Astrocyte (in vitro differentiated cells and primary cell): ENCODE results near the gene FERMT3.

Experiments
- CTCF ChIP-seq: IDR thresholded peaks from 2 replicates; pipeline ENCODE4 v1.5.1; 2011; ENCODE audit warnings: low read depth, mild to moderate bottlenecking, inconsistent platforms, low read length, moderate library complexity; ENCODE audit not compliant: insufficient read depth
- EZH2 ChIP-seq: IDR thresholded peaks from 2 replicates; pipeline ENCODE4 v1.6.1; 2012; ENCODE audit warnings: mild to moderate bottlenecking, low read length, inconsistent platforms; ENCODE audit not compliant: insufficient read depth

GRCh38 chr11:64245797-64246620, 39.5 kb downstream of the FERMT3 start:
- no peak for TF ChIP-seq CTCF
- TF ChIP-seq EZH2 = no peak
